HG03095 (cell line): ENCODE measurements around the gene FLNC.

Source experiments
- ATAC-seq: cut with Tn5 transposase; IDR thresholded peaks from one replicate; pipeline ENCODE4 v1.9.1; 2021; ENCODE audit warnings: moderate library complexity; ENCODE audit not compliant: unreplicated experiment

The FLNC gene

DNA sequence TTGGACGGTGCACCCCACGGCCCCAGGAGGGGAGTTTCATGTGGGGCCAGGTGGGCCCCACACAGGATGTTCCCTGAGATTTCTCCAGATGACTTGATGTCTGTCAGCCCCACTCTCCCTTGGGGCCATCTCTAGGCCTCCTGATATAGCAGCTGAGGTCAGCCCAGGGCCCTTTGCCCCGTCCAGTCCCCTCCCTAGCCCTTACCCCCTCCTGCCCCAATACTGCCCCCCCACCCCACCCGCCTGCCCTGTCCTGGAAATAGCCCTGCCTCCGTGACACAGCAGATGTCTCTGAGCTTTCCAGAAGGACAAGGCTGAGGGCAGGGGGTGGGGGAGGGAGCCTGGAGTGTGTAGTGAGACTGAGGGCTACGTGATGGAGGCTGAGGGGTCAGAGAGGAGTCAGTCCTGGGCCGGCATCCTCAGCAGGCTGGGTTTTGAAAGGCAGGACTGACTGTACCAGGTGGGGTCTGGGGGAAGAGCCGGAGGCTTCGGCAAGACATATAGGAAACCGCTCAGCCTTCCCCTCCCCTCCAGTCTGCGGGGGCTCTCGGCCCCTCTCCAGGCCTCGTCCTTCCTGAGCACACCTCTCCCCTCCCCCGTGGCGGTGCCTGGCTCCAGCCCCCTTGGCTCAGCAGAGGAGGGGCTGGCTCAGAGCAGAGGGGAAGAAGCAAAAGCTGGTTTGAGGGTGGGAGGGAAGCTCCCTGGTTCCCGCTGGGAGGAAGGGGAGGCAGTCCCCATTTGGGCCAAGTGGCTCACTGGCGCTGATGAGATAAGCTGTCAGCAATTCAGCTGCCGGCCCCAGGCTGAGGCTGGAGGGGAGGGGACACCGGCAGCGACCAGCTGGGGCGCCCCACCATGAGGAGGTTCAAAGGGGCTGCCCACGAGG lies 2.0 kb downstream of the FLNC start:
- ATAC-seq: no peak

DNA sequence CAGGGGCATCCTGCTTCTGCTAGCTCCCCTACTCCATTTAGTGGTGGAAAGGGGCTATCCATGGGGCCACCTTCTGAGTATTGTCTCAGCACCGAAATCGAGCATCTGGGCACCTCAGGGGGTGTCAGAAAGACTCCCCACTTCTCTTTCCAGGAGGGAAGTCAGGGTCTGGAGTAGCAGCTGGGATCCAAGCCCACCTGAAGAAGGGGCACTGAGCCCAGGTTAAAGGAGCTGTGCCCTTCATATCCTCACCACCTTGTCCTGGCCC lies 2.6 kb downstream of the FLNC start:
- ATAC-seq: no peak

DNA sequence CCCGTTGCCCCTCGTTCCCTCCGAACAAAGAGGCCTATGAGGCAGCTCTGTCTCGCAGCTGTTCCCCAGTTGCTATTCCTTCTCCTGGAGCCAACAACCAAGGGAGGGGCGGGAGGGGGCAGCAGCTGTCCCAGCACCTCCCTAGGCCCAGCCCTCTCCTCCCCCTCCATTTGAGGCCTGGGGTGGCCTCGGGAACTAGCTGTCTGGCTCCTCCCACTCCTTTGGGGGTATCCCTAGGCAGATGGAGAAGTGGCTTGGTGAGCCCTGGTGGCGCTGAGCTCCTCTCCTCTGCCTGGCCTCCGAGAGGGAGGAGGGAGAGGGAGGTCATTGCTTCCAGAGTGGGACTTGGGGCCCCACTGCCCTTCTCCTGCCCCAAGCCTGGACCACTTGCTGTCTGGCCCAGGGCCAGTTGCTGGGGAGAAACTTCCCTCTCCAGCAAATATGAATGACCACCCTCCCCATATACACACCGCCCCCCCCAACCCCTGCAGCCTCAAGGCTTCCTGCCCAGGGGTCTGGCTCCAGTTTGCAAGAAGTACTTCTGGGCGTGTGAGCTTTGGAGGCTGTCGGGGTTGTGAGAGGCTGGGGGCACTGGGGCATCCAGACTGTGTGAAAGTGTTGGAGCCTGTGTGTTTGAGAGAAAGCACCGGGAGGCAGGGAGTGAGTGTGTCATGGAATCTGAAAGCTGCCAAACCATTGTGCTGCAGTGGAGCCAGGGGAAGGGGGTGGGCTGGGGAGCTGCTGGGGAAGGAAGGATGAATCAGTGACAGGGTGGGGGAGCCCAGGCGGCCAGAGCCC lies 3.1 kb downstream of the FLNC start:
- no peak for ATAC-seq

DNA sequence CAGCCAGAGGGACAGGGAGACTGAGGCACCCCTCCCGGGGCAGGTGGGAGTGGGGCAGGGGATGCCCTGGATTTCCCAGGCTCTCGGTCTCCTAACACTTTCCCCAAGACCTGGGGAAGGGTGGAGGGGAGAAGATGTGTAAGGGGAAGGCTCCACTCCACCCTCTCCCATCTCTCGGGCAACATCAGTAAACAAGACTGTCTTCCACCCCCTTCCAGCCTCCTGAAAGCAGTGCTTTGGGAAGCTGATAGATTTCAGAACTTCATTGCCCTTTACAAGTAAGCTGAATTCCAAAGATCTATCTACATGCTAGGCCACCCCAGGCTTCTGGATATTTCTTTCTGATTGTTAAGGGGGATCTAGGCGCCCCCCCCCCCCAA lies 3.7 kb downstream of the FLNC start:
- ATAC-seq: no peak

DNA sequence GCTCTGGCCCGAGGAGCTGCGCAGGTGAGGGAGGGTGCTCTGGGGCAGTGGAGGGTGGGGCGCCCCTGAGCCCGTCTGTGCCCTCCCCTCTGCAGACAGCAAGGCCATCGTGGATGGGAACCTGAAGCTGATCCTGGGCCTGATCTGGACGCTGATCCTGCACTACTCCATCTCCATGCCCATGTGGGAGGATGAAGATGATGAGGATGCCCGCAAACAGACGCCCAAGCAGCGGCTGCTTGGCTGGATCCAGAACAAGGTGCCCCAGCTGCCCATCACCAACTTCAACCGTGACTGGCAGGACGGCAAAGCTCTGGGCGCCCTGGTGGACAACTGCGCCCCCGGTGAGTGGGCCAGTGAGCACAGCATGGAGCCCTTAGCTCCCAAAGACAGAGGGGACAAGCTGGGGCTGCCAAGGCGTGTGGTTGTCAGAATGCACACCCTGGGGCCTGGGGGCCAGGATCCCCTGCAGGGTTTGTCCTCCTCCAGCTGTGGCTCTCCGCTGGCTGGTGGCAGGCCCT lies 5.1 kb downstream of the FLNC start:
- ATAC-seq: no peak

DNA sequence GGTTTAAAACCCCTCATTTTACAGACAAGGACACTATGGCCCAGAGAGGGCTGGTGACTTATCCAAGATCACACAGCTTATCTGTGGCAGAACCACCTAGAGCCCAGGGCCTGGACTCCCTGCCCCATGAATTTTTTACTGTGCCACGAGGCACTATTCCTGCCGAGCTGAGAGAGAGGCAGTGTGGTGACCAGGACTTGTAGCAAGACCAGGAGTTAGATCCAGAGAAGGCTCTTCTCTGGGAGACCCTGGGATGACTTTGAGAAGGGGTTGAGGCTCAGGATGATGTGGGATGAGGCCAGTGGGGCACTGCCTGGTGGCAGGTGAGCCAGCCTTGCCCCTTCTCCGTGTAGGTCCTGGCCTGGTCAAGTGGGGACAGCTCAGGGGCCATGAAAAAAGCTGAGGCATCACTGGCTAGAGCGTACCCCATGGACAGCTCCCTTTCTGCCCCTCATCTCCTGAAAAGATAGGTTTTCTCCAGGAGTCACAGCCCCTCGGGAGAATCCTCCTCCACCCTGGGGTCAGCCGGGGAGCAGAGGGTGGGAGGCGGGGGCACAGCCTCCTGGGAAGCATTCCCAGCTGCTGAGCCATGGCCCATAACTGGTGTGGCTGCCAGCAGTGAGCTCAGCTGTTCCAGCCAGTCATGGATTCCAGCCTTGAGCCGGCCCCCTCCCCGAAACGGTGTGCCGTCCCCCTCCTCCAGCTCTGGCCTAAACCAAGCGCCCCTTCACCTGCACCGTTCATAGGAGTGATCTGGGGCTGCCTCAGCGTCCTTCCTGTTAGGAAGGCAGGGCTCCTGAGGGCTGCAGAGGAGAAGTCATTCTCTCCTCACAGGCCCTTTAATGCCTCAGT lies 5.8 kb downstream of the FLNC start:
- no peak for ATAC-seq

DNA sequence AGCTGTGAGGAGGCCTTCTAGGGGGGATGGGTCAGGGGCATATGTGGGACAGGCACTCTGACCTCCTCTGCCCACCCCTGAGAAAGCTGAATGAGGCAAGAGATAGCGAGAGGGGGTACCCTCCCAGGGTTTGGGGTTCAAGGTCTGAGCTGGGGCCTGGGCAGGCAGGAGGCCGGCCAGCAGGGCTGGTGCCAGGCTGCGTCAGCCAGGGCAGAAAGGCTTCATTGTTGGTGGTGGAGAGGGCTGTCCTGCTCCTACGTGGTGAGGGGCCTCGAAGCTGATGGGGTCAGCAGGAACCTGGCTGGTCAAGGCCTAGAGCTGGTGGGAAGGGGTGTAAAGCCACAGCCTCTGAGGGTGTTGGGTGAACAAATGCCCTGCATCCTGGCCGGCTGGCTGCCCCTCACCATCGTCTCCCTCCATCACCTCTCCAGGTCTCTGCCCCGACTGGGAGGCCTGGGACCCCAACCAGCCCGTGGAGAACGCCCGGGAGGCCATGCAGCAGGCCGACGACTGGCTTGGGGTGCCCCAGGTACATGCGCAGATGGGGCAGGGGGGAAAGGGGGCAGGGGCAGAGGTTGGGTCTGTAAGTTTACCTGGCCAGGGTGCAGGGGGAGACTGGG lies 6.6 kb downstream of the FLNC start:
- no peak for ATAC-seq

DNA sequence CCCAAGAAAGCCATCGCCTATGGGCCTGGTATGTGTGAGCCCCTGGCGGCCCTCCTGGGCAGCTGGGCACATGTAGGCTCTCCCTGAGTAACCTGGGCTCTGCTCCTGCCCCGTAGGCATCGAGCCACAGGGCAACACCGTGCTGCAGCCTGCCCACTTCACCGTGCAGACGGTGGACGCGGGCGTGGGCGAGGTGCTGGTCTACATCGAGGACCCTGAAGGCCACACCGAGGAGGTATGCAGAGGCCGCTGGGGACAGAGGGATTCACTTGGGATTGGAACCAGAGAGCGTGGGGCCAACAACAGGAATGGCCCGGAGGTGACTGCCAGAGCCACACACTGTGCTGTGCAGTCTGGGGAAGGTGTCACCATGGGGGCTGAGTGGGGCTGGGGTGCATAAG lies 7.3 kb downstream of the FLNC start:
- no peak for ATAC-seq

DNA sequence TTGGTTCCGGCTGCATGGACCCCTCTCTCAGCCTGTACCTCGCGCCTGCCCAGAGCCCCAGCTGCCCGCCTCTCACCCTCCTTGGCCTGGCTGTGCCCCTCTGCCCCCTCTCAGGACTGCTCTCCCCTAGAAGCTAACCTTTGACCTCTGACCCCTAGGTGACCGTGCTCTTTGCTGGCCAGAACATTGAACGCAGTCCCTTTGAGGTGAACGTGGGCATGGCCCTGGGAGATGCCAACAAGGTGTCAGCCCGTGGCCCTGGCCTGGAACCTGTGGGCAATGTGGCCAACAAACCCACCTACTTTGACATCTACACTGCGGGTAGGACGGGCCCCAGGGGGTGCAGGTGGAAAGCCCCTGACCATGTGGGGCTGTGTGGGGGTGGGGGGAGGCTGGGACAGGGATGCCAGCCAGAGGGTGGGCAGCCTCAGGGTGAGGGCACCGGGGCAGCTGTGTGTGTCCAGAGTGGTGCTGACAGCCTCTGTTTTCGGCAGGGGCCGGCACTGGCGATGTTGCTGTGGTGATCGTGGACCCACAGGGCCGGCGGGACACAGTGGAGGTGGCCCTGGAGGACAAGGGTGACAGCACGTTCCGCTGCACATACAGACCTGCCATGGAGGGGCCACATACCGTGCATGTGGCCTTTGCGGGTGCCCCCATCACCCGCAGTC lies 8.0 kb downstream of the FLNC start:
- no peak for ATAC-seq

DNA sequence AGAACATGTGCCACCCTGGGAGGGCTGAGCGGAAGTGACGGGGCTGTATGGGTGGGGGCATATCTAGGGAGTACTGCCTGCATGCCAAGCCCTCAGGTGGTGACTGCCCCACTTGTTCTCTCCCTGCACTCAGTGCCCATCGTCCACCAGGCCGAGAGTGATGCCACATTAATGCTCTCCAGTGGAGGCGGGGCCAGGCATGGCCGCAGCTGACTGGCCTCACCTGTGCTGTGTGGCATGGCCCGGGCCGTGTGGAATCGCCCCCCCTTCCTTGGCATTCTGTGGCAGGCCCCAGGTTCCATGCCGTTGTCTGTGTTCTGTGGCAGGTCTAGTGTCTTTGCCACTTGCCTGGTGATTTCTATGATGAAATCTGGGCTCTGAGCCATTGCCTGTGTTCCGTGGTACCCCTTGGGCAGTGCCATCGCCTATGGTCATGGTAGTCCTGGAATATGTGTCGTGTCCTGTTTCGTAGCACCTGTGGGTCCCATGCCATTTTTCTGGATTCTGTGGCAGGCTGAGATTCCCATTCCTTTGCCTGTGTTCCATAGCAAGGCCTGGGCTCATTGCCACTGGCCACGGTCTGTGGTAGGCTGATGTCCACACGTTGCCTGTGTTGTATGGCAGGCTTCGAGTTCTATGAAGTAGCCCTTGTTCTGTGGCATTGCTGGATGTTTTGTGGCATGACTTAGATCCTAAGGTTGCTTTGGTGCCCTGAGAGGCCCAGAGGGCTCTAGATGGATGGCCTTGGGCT lies 8.9 kb downstream of the FLNC start:
- no peak for ATAC-seq

DNA sequence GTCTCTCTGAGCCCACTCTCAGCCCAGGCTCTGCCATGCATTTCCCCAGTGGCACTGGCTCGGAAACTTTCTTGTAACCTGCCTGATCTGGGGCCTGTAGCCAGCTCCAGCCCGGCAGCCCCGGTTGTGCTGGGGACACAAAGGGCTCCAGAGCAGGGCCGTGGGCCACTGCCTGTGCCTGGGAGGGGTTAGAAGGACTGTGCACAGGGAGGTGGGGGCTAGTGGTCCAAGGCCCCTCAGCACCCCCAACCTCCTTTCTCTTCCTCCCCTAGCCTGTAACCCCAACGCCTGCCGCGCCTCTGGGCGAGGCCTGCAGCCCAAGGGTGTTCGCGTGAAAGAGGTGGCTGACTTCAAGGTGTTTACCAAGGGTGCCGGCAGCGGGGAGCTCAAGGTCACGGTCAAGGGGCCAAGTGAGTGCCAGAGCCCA lies 9.6 kb downstream of the FLNC start:
- ATAC-seq: no peak

DNA sequence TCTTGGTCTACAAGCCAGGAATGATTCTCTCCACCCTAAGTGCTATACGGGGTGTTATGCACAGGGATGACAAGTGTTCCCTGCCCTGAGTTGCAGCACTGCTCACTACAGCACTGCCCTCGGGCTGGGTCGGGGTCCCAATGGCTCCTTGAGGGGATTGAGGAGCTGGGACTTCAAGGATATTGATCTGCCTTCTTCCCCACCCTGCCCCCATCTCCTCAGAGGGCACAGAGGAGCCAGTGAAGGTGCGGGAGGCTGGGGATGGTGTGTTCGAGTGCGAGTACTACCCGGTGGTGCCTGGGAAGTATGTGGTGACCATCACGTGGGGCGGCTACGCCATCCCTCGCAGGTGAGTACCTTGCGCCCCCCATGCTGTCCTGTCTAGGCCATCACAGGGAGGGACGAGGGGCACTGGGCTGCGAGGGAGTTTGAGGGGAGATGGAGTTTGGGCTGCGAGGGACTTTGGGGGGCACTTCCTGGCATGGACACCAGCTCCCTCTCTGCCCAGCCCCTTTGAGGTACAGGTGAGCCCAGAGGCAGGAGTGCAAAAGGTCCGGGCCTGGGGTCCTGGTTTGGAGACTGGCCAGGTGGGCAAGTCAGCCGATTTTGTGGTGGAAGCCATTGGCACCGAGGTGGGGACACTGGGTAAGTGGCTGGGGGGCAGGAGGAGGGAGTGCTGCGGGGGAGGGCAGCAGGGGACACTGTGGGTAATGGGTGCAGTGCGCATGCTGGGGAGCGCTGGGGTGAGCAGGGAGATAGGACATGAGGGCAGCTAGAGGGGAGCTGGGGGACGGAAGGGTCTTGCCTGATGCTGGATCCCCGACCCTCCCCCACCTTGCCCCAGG lies 10.3 kb downstream of the FLNC start:
- ATAC-seq: no peak

DNA sequence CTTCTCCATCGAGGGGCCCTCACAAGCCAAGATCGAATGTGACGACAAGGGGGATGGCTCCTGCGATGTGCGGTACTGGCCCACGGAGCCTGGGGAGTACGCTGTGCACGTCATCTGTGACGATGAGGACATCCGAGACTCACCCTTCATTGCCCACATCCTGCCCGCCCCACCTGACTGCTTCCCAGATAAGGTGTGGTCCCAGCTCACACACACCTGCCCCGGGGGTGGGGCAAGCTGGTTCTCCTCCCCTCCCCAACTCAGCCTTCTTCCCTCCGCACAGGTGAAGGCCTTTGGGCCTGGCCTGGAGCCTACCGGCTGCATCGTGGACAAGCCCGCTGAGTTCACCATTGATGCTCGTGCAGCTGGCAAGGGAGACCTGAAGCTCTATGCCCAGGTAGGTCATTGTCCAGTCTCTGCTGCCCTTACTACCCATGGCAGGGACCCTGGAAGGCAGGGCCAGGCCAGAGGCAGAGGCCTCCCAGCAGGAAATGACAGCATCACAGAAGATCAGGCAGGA lies 11.0 kb downstream of the FLNC start:
- ATAC-seq: no peak

DNA sequence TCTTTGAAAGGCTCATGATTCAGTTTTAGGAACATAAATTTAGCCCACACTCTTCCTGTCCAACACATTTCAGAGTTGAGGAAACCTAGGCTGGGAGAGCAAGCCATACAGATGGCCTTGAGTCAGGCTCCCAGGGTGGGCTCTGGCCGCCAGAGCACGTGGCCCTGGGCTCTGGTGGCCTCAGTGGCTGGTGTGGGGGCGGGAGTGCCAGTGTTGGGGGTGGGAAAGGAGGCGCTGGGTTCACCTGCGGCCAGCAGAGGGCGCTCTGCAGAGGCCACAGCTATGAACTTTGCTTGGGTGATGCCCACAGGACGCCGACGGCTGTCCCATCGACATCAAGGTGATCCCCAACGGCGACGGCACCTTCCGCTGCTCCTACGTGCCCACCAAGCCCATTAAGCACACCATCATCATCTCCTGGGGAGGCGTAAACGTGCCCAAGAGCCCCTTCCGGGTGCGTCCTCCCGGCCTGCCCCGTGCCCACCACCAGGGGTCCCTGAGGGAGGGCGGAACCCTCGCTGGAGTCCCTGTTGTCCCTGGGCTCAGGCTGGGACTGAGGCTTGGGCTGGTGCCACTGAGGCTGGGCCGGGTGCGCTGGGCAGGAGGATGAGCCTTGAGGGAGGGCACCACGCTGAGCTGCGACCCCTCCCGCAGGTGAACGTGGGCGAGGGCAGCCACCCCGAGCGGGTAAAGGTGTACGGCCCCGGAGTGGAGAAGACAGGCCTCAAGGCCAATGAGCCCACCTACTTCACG lies 11.9 kb downstream of the FLNC start:
- ATAC-seq: no peak

DNA sequence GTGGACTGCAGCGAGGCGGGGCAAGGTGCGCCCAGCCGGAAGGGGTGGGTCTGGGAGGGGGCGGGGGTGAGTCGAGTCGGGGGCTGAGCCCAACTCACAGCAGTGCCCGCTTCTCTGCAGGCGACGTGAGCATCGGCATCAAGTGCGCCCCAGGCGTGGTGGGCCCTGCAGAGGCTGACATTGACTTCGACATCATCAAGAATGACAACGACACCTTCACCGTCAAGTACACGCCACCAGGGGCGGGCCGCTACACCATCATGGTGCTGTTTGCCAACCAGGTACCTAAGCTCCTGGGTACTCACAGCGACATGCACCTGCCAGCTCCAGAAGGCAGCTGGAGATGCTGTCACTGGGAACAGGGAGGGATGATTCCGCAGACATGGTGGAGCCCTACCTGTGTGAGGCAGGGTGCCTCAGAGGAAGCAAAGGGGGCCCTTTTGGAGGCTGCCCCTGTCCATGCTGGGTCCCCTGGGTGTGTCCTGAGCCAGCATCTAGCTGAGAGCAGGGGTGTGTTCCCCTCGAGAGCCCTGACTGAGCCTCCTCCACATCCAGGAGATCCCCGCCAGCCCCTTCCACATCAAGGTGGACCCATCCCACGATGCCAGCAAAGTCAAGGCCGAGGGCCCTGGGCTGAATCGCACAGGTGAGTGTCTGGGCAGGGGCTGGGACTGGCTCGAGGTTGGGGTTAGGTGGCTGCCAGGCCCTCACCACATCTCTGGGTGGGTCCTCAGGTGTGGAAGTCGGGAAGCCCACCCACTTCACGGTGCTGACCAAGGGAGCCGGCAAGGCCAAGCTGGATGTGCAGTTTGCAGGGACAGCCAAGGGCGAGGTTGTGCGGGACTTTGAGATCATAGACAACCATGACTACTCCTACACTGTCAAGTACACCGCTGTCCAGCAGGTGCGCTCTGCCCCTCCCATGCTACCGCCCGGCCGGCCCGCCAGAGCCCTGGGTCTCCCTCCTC lies 12.8 kb downstream of the FLNC start:
- no peak for ATAC-seq

DNA sequence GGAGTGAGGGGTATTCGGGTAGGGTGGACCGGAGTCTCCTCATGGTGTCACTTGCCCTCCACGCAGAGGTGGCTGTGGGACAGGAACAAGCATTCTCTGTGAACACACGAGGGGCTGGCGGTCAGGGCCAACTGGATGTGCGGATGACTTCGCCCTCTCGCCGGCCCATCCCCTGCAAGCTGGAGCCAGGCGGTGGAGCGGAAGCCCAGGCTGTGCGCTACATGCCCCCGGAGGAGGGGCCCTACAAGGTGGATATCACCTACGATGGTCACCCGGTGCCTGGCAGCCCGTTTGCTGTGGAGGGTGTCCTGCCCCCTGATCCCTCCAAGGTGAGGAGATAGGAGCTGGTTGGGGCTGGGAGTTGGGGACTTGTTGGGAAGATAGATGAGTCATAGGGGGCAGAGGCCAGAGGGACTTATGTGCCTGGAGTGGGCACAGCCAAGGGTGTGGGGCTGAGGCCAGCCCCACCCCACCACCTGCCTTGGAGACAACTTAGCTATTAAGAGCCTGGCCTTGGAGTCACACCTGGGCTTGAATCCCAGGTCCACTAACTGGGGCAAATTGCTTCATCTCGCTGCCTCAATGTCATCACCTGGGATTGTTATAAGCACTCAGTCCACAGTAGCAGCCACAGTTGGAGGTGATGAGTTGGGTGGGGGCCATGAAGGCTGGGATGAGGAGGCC lies 13.9 kb downstream of the FLNC start:
- no peak for ATAC-seq
